Measurements from ENCODE around the gene CGREF1.

- TF ChIP-seq TAF1 (IDR thresholded peaks at IDR 0.05; ENCODE audit: low read depth, low read length) (no peak), POLR2AphosphoS5 (IDR thresholded peaks at IDR 0.05; ENCODE audit: low read depth, low read length) (no peak)
Observed at GRCh38 chr2:27069961-27070618, 48.8 kb downstream of the CGREF1 start.

Data from GM12891 (cell line).